Activated CD4-positive, alpha-beta T cell treated with anti-CD3 and anti-CD28 coated beads, Interleukin-2, amount 50 U/mL, for 4 hours (primary cell): ENCODE results near the gene RRAD.

ENCODE experiments used
- DNase-seq, 2 experiments: peaks; one replicate each; pipeline ENCODE4 v3.0.0-alpha.2; 2020

Gene RRAD

DNA sequence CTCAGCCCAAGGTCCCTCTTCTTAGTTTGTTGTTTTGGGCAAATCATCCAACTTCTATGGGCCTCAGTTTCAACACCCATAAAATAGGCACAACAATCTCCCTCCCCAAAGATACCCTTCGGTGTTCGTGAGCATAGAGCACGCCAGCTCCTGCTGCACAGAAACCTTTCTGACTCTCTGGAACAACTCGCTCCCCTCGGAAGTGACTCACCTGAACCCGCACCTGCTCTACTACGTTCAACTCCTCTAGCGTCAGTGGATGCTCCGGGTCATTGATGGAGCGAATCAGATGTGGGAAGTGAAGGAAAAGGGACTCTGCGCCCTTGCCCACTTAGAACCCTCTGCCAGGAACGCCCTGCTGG is 8.4 kb upstream of the RRAD start:
- peak; percentile 66 for DNase-seq

GRCh38 chr16:66932076-66932475 is 6.7 kb upstream of the RRAD start:
- no peak for DNase-seq

DNA sequence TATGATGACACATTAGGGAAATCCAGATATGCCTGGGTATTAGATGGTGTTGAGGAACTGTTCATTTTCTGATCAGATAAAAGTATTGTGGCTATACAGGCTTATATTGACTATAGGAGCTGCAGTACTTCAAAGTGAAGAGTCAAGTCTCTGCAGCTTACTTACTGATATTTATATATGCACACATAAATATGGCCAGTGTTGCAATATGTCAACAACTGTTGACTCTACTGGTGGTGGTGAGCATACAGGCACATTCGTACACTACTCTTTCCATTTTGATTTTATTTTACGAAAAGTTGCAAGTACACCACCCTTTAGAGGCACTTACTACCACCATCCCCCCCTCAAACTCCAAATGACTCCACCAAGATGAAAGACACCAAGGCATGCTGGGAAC is 6.3 kb upstream of the RRAD start:
- DNase-seq: no peak

- DNase-seq: no peak
Measured at GRCh38 chr16:66930189-66930588, 4.9 kb upstream of the RRAD start.

DNA sequence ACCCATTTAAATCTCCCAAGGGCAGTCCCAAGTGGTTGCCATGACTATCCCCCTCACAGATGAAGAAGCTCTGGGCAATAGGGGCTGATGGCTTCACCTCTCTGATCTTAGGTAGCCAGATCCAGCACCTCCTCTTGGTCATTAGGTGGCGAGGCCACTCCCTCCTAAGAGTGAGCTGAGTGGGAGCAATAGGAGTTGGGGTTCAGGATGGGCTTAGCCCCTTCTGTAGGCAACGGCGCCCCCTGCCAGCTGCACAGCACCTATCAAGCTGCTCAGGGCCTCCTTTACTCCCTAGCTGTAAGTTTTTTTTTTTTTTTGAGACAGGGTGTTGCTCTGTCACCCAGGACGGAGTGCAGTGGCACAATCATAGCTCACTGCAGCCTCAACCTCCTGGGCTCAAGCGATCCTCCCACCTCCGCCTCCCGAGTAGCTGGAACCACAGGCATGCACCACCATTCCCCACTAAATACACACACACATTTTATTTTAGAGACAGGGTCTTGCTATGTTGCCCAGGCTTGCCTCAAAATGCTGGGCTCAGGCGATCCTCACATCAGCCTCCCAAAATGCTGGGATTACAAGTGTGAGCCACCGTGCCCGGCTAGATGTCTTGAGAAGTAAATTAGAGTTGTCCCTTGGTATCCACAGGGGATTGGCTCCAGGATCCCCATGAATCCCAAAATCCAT is 3.5 kb upstream of the RRAD start:
- peak in 1 of 2 experiments; percentile 26 for DNase-seq

GRCh38 chr16:66927918-66928649 is 2.7 kb upstream of the RRAD start:
- no peak for DNase-seq

DNA sequence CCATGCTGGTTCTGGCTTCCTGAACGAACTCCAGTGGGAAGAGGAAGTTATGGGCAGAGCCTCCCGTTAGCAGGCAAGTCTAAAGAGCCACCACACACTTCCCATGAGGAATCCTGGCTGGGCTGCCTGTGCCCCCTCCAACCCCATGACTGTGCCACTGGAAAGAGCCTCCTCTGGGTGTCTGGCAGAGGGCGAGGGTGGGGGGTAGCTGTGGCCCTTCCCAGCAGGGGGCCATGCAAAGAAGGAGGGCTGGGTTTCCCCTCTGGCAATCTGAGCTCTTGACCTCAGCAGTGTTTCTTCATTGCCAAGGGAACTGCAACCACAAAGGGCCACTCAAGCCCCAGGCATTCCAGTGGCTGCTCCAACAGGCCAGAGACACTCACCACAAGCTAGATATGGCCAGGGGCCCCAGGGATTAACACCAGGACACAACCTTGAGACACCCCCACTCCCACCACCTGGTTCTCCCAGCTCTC is 1.7 kb upstream of the RRAD start:
- no peak for DNase-seq

- no peak for DNase-seq
Measured at GRCh38 chr16:66926171-66926947, 1.0 kb upstream of the RRAD start.

DNA sequence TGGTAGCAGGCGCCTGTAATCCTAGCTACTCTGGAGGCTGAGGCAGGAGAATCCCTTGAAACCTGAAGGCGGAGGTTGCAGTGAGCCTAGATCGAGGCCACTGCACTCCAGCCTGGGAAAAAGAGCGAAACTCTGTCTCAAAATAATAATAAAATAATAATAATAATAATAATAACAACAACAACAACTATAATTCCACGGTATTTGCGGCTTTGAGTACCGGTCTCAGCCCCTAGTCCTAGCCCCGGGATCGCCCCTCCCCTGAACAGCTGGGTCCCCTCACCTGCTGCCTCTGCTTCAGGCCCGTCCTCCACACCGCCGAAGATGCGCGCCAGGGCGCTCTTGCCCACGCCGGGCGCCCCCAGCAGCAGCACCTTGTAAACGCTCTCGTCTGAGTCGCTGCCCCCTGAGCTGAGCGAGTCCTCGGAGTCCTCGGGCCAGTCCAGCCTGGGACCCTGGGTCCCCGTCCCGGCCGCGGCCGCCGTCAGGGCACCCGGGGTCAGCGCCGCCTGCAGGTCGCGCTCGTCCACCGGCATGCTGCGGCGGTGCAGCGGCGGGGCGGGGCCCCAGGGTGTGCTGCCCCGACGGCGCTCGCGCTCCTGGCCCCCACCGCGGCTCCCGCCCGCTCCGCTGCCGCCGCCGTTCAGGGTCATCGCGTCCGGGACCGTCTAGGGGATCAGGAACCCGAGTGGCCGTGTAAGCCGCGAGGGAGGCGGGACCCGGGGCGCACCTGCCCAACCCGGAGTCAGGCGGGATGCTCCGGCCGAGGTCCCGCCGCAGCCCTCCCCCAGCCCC is 611 bp downstream of the RRAD start:
- DNase-seq: no peak

DNA sequence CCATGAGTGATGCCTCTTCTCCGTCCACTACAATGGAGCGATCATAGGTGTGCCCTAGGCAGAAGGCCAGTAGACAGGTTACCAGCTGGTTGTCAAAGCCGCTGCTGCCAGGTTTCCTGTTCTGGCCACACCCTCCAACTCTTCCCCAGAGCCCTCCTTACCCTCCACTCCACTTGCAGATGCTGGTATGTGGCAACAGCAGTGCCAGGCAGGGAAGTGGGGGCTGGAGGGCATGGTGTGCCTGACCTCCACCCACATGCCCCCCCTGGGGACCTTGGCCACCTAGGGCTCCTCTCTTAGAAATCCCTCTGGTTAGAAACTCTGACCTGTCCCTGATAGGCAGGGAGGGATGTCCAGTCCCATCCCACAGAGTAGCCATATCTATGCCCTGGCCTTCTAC is 1.5 kb downstream of the RRAD start:
- DNase-seq: no peak

- no peak for DNase-seq
Measured at GRCh38 chr16:66923247-66923731, 2.0 kb downstream of the RRAD start.

- DNase-seq: no peak
Measured at GRCh38 chr16:66921729-66922450, 3.4 kb downstream of the RRAD start.

DNA sequence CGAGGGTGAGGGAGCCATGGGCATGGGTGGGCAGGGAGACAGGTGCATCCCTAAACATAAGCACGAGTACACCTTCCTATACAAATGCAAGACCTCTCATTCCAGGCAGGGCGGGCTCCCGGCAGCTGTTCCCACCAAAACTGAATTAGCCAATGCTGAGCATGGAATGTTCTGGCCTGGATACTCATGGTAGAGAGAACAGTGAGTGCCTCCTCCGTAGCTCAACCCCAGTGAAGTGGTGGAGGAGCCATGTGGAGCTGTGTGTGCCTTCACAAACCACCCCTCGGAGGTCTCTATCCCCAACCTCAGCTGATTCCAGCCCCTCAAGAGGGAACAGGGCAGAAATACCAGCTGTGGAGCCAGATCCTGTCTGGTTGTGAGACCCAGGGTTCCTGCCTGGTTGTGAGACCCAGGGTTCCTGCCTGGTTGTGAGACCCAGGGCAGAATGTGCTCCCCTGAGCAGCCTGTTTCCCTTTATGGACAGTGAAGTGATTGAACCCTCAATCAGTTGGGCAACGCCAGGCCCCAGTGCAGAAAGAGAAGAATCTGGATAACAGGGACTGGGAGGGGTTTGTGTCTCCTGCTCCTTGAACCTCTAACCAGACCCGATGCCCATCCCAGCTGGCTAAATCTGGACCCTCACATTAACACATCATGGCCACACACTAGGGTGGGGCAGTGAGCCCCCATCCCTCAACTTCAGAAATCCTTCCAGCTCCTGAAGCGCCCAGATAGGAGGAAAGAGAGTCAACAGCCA is 4.2 kb downstream of the RRAD start:
- DNase-seq: no peak

GRCh38 chr16:66920299-66920590 is 5.1 kb downstream of the RRAD start:
- DNase-seq: no peak

- no peak for DNase-seq
Measured at GRCh38 chr16:66919569-66920298, 5.6 kb downstream of the RRAD start.

DNA sequence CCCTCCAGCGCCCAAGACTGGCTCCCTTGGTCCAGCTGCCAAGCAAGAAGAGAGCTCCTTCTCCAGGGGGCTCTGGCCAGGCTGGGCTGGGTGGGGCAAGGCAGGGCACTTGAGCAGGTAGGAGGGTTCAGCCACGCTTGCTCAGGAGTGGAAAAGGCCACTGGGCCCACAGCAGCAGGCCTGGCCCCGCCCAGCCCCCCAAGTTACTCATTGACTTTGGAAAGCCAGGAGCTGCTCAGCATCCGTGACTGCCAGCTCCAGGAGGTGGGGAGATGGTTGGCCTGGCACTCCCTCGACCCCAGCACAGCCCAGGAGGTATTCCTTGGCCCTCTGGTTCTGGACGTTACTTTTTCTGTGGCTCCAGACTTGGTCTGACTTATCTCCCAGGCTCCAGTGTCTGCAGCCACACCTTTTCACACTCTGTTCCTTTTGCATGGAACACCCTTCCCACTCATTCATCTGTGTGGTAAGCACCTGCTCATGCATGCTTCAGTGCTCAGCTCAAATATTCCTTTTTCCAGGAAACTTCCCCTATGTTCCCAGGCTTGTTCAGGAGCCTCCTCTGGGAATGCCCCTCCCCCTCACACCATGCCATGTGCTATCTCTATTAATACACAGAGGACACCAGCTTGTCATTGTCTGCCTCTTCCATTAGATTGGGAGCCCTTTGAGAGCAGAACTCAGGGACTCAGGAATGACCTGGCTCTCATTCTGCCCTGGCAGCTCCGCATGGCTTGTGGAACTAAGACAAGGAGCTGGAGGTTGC is 6.3 kb downstream of the RRAD start, which contains the start of gene CDH16:
CDH16 (minus strand) TSS at position 83 of the 766 bp plus-strand sequence. CDS start 820 bp downstream, outside the sequence.
- no peak for DNase-seq

GRCh38 chr16:66918355-66918754 is 7.0 kb downstream of the RRAD start:
- DNase-seq: no peak

- DNase-seq: no peak
Measured at GRCh38 chr16:66917741-66918140, 7.6 kb downstream of the RRAD start.

GRCh38 chr16:66916518-66916917 is 8.8 kb downstream of the RRAD start:
- no peak for DNase-seq

GRCh38 chr16:66915041-66915440 is 10.3 kb downstream of the RRAD start:
- DNase-seq: no peak
